Psoas muscle (tissue), 8 donors: Measurements from ENCODE around the gene SLC39A11. TPM values are rescaled to one million over a fixed set of nuclear protein-coding genes. Genes with fewer than 3 reads are reported as not detected.

Source experiments
- ATAC-seq, 4 donors: fragments of 200-7000 bp; cut with Tn5 transposase; one replicate each; pipeline ENCODE4 v1.9.1; 2020; ENCODE audit warnings: moderate library complexity in 3 of 4, mild to moderate bottlenecking in 2 of 4
- DNase-seq, 2 donors: peaks; one replicate each; pipeline ENCODE4 v3.0.0-alpha.2; 2020
- H3K27ac ChIP-seq: fragments of 200-600 bp; one replicate; pipeline ENCODE4 v1.8.0; 2022
- H3K27me3 ChIP-seq, 3 donors: fragments of 200-600 bp in 1 of 3; one replicate each; pipeline versions ENCODE4 v1.6.1 to v1.8.0; 2013 to 2022; ENCODE audit warnings: low read length in 2 of 3, mild to moderate bottlenecking in 2 of 3, moderate library complexity in 1 of 3; ENCODE audit not compliant: insufficient read depth in 3 of 3
- H3K36me3 ChIP-seq, 2 donors: fragments of 200-600 bp in 1 of 2; one replicate each; pipeline versions ENCODE4 v1.6.1 to v1.8.0; 2013 to 2022; ENCODE audit warnings: low read depth in 1 of 2, mild to moderate bottlenecking in 1 of 2, moderate library complexity in 1 of 2; ENCODE audit not compliant: insufficient read depth in 1 of 2
- H3K4me1 ChIP-seq: fragments of 200-600 bp; one replicate; pipeline ENCODE4 v1.8.0; 2022
- H3K4me3 ChIP-seq: fragments of 200-600 bp; one replicate; pipeline ENCODE4 v1.8.0; 2022; ENCODE audit warnings: mild to moderate bottlenecking
- H3K9me3 ChIP-seq: fragments of 200-600 bp; one replicate; pipeline ENCODE4 v1.8.0; 2022
- WGBS, 3 donors: extraction: QIAGEN DNeasy Blood & Tissue Kit; methylation state at CpG; one replicate each; pipeline versions ENCODE4 v1.1.6 to v1.1.7; 2013; 5-methylcytosine and 5-hydroxymethylcytosine counted together
- intact Hi-C, 2 donors: fragments of 100-400 bp; cut with DNase I; formaldehyde crosslinking; loops; one replicate each; pipeline versions ENCODE4 v1.11.0 to v1.14.2; 2022
- polyA plus RNA-seq, 3 donors: library from polyadenylated mRNA; stranded (reverse); fragments of 200-250 nt; gene quantifications; one replicate each; pipeline ENCODE4 v1.2.3, GENCODE V29; 2013
- total RNA-seq, 4 donors: library from RNA; stranded (reverse); fragmentation: NEBNext Ultra II Directional in 2 of 4; extraction: Animal tissue kit (Norgen Biotek cat#: 25700) in 2 of 4; gene quantifications; one replicate each; pipeline versions ENCODE4 v1.2.1 to v1.2.4, GENCODE V29; 2021 to 2023
- TF ChIP-seq, protein P1 (sequence below): fragments of 200-600 bp; IDR thresholded peaks from one replicate; pipeline ENCODE4 v1.8.0; 2022; ENCODE audit warnings: antibody characterized with exemption
- donor health status: healthy with polysubstance abuse.
- donor health status: DM: no; HTN: no; CAD: no; lungs with moderate emphysema.
- donor health status: Bipolar disorder and iron deficiency.
- donor health status: healthy.
- donor health status: DM: yes; HTN: yes; CAD: no.
- donor health status: DM: no; HTN: no; CAD: no.
- donor health status: DM: no; HTN: no; CAD: no.
- donor health status: DM: yes; HTN: yes; CAD: no.

The SLC39A11 gene
- total and polyA plus RNA-seq, 7 donors, result 1.6 to 9.7 (median 7.9) TPM

- intact Hi-C loops, result no loop called here
- ATAC-seq (no peak), DNase-seq (no peak)
- no peak overlapping the region for H3K27ac ChIP-seq
- no peak overlapping the region for H3K4me3 ChIP-seq
- H3K9me3 ChIP-seq, result no peaks in the 10 kb centered on the region
- 84 to 85% (median 85%) methylated on average over 8 of the region's 8 CpGs for WGBS, 3 donors
- TF ChIP-seq, protein P1, sequence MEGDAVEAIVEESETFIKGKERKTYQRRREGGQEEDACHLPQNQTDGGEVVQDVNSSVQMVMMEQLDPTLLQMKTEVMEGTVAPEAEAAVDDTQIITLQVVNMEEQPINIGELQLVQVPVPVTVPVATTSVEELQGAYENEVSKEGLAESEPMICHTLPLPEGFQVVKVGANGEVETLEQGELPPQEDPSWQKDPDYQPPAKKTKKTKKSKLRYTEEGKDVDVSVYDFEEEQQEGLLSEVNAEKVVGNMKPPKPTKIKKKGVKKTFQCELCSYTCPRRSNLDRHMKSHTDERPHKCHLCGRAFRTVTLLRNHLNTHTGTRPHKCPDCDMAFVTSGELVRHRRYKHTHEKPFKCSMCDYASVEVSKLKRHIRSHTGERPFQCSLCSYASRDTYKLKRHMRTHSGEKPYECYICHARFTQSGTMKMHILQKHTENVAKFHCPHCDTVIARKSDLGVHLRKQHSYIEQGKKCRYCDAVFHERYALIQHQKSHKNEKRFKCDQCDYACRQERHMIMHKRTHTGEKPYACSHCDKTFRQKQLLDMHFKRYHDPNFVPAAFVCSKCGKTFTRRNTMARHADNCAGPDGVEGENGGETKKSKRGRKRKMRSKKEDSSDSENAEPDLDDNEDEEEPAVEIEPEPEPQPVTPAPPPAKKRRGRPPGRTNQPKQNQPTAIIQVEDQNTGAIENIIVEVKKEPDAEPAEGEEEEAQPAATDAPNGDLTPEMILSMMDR, result no peak
- no peaks in the 10 kb centered on the region for H3K36me3 ChIP-seq
- H3K4me1 ChIP-seq, result no peaks in the 10 kb centered on the region
- H3K27me3 ChIP-seq, result no peaks in the 10 kb centered on the region
Observed at GRCh38 chr17:72916991-72917390, 175.5 kb downstream of the SLC39A11 start.

DNA sequence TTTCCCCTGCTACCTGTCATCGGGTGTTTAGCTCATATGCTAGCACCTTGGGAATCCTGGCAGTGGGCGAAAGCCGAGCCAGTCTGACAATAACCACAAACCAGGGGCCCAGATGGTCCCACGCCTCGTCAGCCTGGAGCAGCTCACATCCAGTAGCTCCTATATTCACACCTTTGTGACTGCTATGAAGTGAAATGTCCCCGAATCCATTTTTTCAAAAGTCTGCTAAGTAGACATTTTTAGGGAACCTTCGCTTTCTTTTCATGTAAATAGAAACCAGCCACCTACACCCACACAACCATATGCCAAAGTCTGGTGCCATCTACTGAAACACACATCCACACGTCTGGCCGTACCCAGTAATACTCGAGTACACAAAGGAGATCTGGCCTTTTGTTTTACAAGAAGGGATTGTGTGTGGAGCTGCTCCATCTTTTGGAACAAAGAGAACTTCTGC lies 176.8 kb downstream of the SLC39A11 start:
- Histone ChIP-seq H3K36me3 (no peaks in the 10 kb centered on the region), H3K27me3 (no peaks in the 10 kb centered on the region), H3K4me3 (no peak overlapping the region), H3K4me1 (no peaks in the 10 kb centered on the region), H3K9me3 (no peaks in the 10 kb centered on the region), H3K27ac (no peak overlapping the region)
- 92 to 94% (median 94%) methylated on average over 10 of the region's 10 CpGs for WGBS, 3 donors
- ATAC-seq, result no peak
- intact Hi-C loops, result no loop called here
- TF ChIP-seq, protein P1, result no peak
- DNase-seq, result no peak

DNA sequence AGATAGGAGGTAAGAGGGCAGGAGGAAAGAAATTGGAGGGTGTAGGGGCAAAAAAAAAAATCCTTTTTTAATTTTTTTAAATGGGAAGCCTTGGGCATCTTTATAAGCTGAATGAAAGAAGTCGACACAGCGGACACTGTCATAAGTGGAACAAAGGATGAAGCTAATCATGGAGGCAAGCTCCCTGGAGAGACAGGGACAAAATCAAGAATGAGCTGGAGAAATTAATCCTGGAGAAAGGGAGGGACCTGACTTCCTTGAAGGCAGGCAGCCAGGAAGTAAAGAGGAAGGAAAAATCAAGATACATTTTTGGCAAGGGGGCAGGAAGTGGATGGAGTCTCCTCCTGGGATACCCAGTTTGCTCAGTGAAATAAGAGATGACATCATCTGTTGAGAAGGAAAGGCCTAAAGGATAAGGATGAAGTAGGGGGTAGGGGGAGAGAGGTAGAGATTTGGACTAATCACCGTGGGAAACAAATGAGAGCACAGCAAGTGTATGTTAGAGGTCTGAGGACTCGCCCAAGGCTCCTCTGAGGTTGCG lies 179.3 kb downstream of the SLC39A11 start:
- DNase-seq (no peak), ATAC-seq (no peak)
- Histone ChIP-seq H3K4me1 (no peaks in the 10 kb centered on the region), H3K36me3 (no peaks in the 10 kb centered on the region), H3K4me3 (no peak overlapping the region), H3K27ac (no peak overlapping the region), H3K9me3 (no peaks in the 10 kb centered on the region), H3K27me3 (no peaks in the 10 kb centered on the region)
- TF ChIP-seq, protein P1, result no peak
- intact Hi-C loops, result no loop called here
- 76 to 85% (median 81%) methylated on average over 5 of the region's 5 CpGs for WGBS, 3 donors

DNA sequence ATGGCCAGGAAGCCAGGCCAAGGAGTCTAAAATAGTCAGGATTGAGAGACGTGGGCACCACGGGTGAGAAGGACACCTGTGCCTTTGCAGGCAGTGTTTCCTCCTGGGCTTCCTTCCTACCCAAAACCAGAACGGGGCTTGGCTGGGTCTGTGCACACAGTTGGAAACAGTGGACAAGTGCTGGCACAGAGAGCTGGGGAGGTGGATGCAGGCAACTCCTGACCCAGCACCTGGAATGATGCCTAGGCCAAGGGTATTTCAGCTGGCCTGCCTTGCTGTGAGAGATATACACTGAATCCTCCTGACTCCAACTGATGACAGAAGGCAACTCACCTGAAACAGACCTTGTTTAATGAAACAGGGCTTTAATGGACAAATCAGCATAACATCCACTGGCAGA lies 186.2 kb downstream of the SLC39A11 start:
- TF ChIP-seq, protein P1, result no peak
- WGBS, 3 donors, result 17 to 18% (median 17%) methylated on average over 3 of the region's 3 CpGs
- DNase-seq, result no peak

DNA sequence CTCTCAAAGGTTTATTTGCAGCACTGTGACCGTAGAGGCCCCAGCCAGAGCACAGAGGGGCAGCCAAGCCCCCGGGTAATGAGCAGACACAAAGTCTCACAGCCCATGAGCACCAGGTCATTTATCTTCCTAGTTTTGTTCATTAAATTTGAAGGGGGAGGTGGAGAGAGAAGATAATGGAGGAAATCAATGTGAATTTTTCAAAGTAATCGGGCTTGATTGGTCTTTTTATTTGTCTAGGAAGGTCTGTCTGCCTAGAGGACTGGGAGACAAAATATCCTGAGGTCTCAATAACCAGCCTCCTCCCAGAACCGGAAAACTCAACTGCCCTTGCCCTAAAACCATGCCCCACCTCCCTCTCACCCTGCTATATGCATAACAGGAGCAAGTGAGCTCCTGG lies 189.0 kb downstream of the SLC39A11 start:
- ATAC-seq (no peak), DNase-seq (no peak)
- H3K36me3 ChIP-seq, result no peaks in the 10 kb centered on the region
- no peak overlapping the region for H3K4me3 ChIP-seq
- intact Hi-C loops, result no loop called here
- no peaks in the 10 kb centered on the region for H3K4me1 ChIP-seq
- TF ChIP-seq, protein P1, result no peak
- no peaks in the 10 kb centered on the region for H3K9me3 ChIP-seq
- H3K27ac ChIP-seq, result no peak overlapping the region
- 62 to 70% (median 67%) methylated on average over 4 of the region's 4 CpGs for WGBS, 3 donors
- H3K27me3 ChIP-seq, result no peaks in the 10 kb centered on the region

More for the DNA sequence above, 186.2 kb downstream of the SLC39A11 start:
- H3K27ac ChIP-seq, result no peak overlapping the region
- no peaks in the 10 kb centered on the region for H3K4me1 ChIP-seq
- ATAC-seq, result no peak
- intact Hi-C loops, result no loop called here
- H3K36me3 ChIP-seq, result no peaks in the 10 kb centered on the region
- no peaks in the 10 kb centered on the region for H3K9me3 ChIP-seq
- H3K27me3 ChIP-seq, result no peaks in the 10 kb centered on the region
- H3K4me3 ChIP-seq, result no peak overlapping the region
